Measurements from ENCODE around the gene GRIK2. TPM values are rescaled to one million over a fixed set of nuclear protein-coding genes. Genes with fewer than 3 reads are reported as not detected.

The GRIK2 gene
- total RNA-seq, 1 experiment from 2014 or later, result 0.70 TPM

- H3T11ph ChIP-seq (ENCODE audit: low read length), result no peak overlapping the region
- H3K27ac Mint-ChIP-seq, result no peak overlapping the region
- WGBS (ENCODE audit: extremely low coverage, insufficient read length, low lambda C conversion rate), result no CpG with 5 or more reads among the region's 1 CpG
- no peaks in the 10 kb centered on the region; the same call in 1 of the 2 replicates for H3K4me1 ChIP-seq (ENCODE audit: insufficient read depth, low read length)
- H2AK5ac ChIP-seq (ENCODE audit: insufficient read length, low read length), result no peak overlapping the region
- no peaks in the 10 kb centered on the region for H3K36me3 Mint-ChIP-seq (ENCODE audit: insufficient read depth in 1 of 3, low read depth in 3 of 3)
- no peak overlapping the region for H3K9ac ChIP-seq (ENCODE audit: extremely low read depth, insufficient read length, low read length)
- no peak overlapping the region for H4K8ac ChIP-seq (replicated peaks; ENCODE audit: insufficient read length, low read depth, low read length)
- H2AFZ ChIP-seq (ENCODE audit: low read length), result no peak overlapping the region
- no peak overlapping the region for H3K4me2 ChIP-seq (ENCODE audit: insufficient read depth, insufficient read length, low read length)
- no peaks in the 10 kb centered on the region for H3K23me2 ChIP-seq (ENCODE audit: insufficient read length, low read depth, low read length, poor library complexity, severe bottlenecking)
- no peak overlapping the region for H4K91ac ChIP-seq (ENCODE audit: insufficient read length, low read depth, low read length)
- no peaks in the 10 kb centered on the region for H4K20me1 ChIP-seq (ENCODE audit: control insufficient read depth, insufficient read depth, insufficient read length)
- H3K79me2 ChIP-seq (ENCODE audit: insufficient read depth, low read length), result no peaks in the 10 kb centered on the region
- H2BK5ac ChIP-seq (ENCODE audit: insufficient read length, low read length), result no peak overlapping the region
- no peak overlapping the region for H3K27ac ChIP-seq (ENCODE audit: insufficient read length, low read depth, low read length)
- H3K79me1 ChIP-seq (ENCODE audit: insufficient read depth, low read depth, low read length, poor library complexity, severe bottlenecking), result no peaks in the 10 kb centered on the region
- no peak overlapping the region for H3K18ac ChIP-seq (ENCODE audit: insufficient read length, low read depth, low read length)
- H3K27me3 ChIP-seq (ENCODE audit: insufficient read depth, low read length), result no peaks in the 10 kb centered on the region
- H3K4me1 Mint-ChIP-seq, result peaks cover 6 to 11% of the 10 kb centered on the region in 2 experiments; a peak in 2 of 4 replicates
- no peak overlapping the region for H3K56ac ChIP-seq (ENCODE audit: insufficient read length, low read depth, low read length)
- no peak overlapping the region for H2BK15ac ChIP-seq (ENCODE audit: low read depth, low read length)
- no peaks in the 10 kb centered on the region for H3K9me3 ChIP-seq (ENCODE audit: control insufficient read depth, low read depth, low read length)
- no peaks in the 10 kb centered on the region for H3K9me3 Mint-ChIP-seq
- no peak overlapping the region for H2BK20ac ChIP-seq (ENCODE audit: low read depth, low read length, poor library complexity, severe bottlenecking)
- H3K4ac ChIP-seq (ENCODE audit: low read depth, low read length), result no peak overlapping the region
- no peak overlapping the region for H3K14ac ChIP-seq (ENCODE audit: insufficient read depth, low read length)
- H2BK120ac ChIP-seq (ENCODE audit: low read depth, low read length, poor library complexity, severe bottlenecking), result no peak overlapping the region
- no peak for TF ChIP-seq CTCF (conservative IDR thresholded peaks at IDR 0.05)
- H2BK12ac ChIP-seq (ENCODE audit: insufficient read length, low read depth, low read length), result no peak overlapping the region
- H3K4me3 Mint-ChIP-seq, result no peak overlapping the region
- no peak overlapping the region for H3K23ac ChIP-seq (ENCODE audit: insufficient read length, low read depth, low read length)
- no peak for DNase-seq
- no peaks in the 10 kb centered on the region for H3K27me3 Mint-ChIP-seq (ENCODE audit: low read depth)
- H4K5ac ChIP-seq (ENCODE audit: insufficient read length, low read depth, low read length), result no peak overlapping the region
Measured at GRCh38 chr6:101439790-101440189, 46.3 kb downstream of the GRIK2 start.

Measured in H9 (cell line).